GM06990 (cell line): ENCODE data around the gene NIFK.
"Not testable (repeated sequence)": the region's sequence is repeated elsewhere in the genome, so short reads cannot be mapped to it uniquely, and the experiment has no call there.

ENCODE experiments used
- DNase-seq: peaks from one replicate; pipeline ENCODE4 v3.0.0-alpha.2; 2011; ENCODE audit not compliant: insufficient read length; ENCODE audit errors: extremely low read depth
- H3K27me3 ChIP-seq: replicated peaks from 2 replicates; pipeline ENCODE4 v1.6.0; 2011; ENCODE audit warnings: low read length; ENCODE audit not compliant: control insufficient read depth, insufficient read depth
- H3K36me3 ChIP-seq: 2 replicates; pipeline ENCODE4 v1.5.1; 2011; ENCODE audit warnings: low read length; ENCODE audit not compliant: control insufficient read depth, insufficient read depth
- H3K4me3 ChIP-seq: replicated peaks from 2 replicates; pipeline ENCODE4 v1.5.1; 2011; ENCODE audit warnings: low read depth, mild to moderate bottlenecking, control low read depth, low read length
- CTCF ChIP-seq: IDR thresholded peaks from 2 replicates; pipeline ENCODE4 v1.5.1; 2011; ENCODE audit warnings: low read length, control low read depth, mild to moderate bottlenecking, inconsistent platforms; ENCODE audit not compliant: insufficient read depth, poor library complexity, severe bottlenecking

Gene NIFK

GRCh38 chr2:121716126-121716525, 20.5 kb downstream of the NIFK start:
- H3K36me3 ChIP-seq: no peaks in the 10 kb centered on the region
- DNase-seq: no peak
- TF ChIP-seq CTCF: no peak
- H3K4me3 ChIP-seq: no peak overlapping the region
- H3K27me3 ChIP-seq: no peaks in the 10 kb centered on the region

- not testable (repeated sequence) for H3K4me3 ChIP-seq, H3K36me3 ChIP-seq, DNase-seq, H3K27me3 ChIP-seq
Observed at GRCh38 chr2:121711481-121711880, 25.2 kb downstream of the NIFK start.

- TF ChIP-seq CTCF: no peak
- Histone ChIP-seq H3K36me3 (no peaks in the 10 kb centered on the region), H3K27me3 (no peaks in the 10 kb centered on the region), H3K4me3 (no peak overlapping the region)
- DNase-seq: no peak
Observed at GRCh38 chr2:121710470-121711170, 26.1 kb downstream of the NIFK start.

- Histone ChIP-seq H3K36me3 (no peaks in the 10 kb centered on the region), H3K4me3 (no peak overlapping the region), H3K27me3 (no peaks in the 10 kb centered on the region)
- no peak for DNase-seq
- no peak for TF ChIP-seq CTCF
Observed at GRCh38 chr2:121709776-121710469, 26.8 kb downstream of the NIFK start.

- DNase-seq: no peak
- TF ChIP-seq CTCF: no peak
- no peaks in the 10 kb centered on the region for H3K36me3 ChIP-seq
- no peaks in the 10 kb centered on the region for H3K27me3 ChIP-seq
- H3K4me3 ChIP-seq: no peak overlapping the region
Observed at GRCh38 chr2:121707920-121708361, 28.7 kb downstream of the NIFK start.

- Histone ChIP-seq H3K36me3 (no peaks in the 10 kb centered on the region), H3K4me3 (no peak overlapping the region), H3K27me3 (no peaks in the 10 kb centered on the region)
- TF ChIP-seq CTCF: no peak
- no peak for DNase-seq
Observed at GRCh38 chr2:121707344-121707919, 29.2 kb downstream of the NIFK start.
